ENCODE data around the gene PARP16. TPM values are rescaled to one million over a fixed set of nuclear protein-coding genes. Genes with fewer than 3 reads are reported as not detected.

The PARP16 gene
- total RNA-seq, 4 donors from 2014 or later: 5.6 to 11.0 (median 7.5) TPM

- DNase-seq (ENCODE audit: low spot score) (no peak), ATAC-seq (ENCODE audit: low FRiP score) (no peak)
- TF ChIP-seq, protein P1, sequence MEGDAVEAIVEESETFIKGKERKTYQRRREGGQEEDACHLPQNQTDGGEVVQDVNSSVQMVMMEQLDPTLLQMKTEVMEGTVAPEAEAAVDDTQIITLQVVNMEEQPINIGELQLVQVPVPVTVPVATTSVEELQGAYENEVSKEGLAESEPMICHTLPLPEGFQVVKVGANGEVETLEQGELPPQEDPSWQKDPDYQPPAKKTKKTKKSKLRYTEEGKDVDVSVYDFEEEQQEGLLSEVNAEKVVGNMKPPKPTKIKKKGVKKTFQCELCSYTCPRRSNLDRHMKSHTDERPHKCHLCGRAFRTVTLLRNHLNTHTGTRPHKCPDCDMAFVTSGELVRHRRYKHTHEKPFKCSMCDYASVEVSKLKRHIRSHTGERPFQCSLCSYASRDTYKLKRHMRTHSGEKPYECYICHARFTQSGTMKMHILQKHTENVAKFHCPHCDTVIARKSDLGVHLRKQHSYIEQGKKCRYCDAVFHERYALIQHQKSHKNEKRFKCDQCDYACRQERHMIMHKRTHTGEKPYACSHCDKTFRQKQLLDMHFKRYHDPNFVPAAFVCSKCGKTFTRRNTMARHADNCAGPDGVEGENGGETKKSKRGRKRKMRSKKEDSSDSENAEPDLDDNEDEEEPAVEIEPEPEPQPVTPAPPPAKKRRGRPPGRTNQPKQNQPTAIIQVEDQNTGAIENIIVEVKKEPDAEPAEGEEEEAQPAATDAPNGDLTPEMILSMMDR (IDR thresholded peaks at IDR 0.05): no peak
Measured at GRCh38 chr15:65254356-65254755, 32.3 kb downstream of the PARP16 start.

DNA sequence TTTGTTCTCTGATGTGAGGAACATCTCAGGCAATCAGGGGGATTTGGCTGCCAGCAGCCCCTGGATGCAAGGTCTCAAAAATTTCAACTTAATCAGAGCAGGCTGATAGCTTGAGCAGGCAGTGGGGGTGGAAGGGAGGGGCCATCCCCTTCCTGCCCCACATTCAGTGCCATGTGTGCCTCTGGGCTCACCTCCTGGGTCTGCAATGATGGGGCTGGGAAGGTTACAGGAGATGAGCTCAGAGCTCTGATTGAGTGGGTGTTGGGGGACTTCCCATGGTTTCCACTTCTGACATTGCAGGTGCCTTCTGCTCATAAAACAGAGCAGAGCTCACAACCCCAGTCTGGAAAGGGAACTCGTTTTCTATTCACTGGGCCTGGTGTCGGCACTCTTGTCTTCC, 37.0 kb downstream of the PARP16 start:
- DNase-seq (ENCODE audit: low spot score) (no peak), ATAC-seq (ENCODE audit: low FRiP score) (peak; percentile 66)
- TF ChIP-seq, protein P1 (IDR thresholded peaks at IDR 0.05): no peak

DNA sequence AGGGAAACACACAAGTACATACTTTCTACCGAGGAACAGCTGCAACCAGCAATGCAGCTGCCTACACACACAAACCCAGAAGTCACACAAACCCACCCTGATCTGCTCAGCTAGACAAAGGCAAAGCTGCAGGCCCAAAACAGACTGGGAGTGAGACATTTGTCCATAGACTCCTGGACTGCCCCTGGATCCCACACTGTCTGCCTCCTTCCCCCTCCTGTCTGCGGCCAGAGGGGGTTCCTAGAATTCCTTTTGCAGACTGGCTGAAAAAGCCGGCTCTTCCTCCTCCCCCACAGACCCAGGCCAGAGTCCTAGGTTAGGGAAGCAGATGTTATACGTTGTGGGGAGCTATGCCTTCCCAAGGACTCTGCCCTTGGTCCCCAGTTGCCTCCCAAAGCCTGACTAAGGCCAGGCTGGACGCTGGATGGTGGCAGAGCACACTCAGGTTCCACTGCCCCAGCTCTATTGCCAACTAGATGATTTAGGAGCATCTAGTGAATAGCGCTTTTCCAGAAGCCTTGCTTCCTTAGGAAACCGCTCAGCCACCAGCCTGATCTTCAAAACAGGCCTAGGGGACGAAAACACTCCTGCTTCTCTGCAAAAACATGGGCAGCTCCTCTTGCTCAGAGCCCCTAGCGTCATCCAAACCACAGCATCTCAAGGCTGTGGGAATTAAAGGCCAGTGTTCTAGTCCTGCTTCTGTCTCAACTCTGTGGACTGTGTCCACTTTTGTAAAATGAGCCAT, 38.0 kb downstream of the PARP16 start:
- ATAC-seq (ENCODE audit: low FRiP score) (no peak), DNase-seq (ENCODE audit: low spot score) (no peak)
- TF ChIP-seq, protein P1 (IDR thresholded peaks at IDR 0.05): no peak

- no peak for ATAC-seq (ENCODE audit: low FRiP score)
- DNase-seq (ENCODE audit: low spot score): no peak
- TF ChIP-seq, protein P1 (IDR thresholded peaks at IDR 0.05): no peak
Measured at GRCh38 chr15:65246939-65247338, 39.7 kb downstream of the PARP16 start.

- ATAC-seq (ENCODE audit: low FRiP score) (no peak), DNase-seq (ENCODE audit: low spot score) (no peak)
- TF ChIP-seq, protein P1 (IDR thresholded peaks at IDR 0.05): no peak
Measured at GRCh38 chr15:65246026-65246714, 40.5 kb downstream of the PARP16 start.

GRCh38 chr15:65245096-65245856, 41.4 kb downstream of the PARP16 start:
- TF ChIP-seq, protein P1 (IDR thresholded peaks at IDR 0.05): no peak
- ATAC-seq (ENCODE audit: low FRiP score) (peak; percentile 55), DNase-seq (ENCODE audit: low spot score) (no peak)

Measured in omental fat pad (tissue), 4 donors.